NB4 (cell line): ENCODE measurements around the gene SETD6.

Experiments
- DNase-seq: peaks from one replicate; pipeline ENCODE4 v3.0.0; 2010; ENCODE audit warnings: low read depth
- H3K4me3 ChIP-seq: one replicate; pipeline ENCODE4 v1.5.1; 2011; ENCODE audit warnings: mild to moderate bottlenecking, low read depth, low read length, moderate library complexity
- MYC ChIP-seq: IDR thresholded peaks from 2 replicates; pipeline ENCODE4 v1.6.1; 2011; ENCODE audit warnings: low read depth, low read length
- POLR2A ChIP-seq: IDR thresholded peaks from 2 replicates; pipeline ENCODE4 v1.6.1; 2011; ENCODE audit warnings: mild to moderate bottlenecking; ENCODE audit not compliant: insufficient read length; ENCODE audit errors: extremely low read depth
- TF ChIP-seq, protein P1 (sequence below): IDR thresholded peaks from one replicate; pipeline ENCODE4 v1.5.1; 2012; ENCODE audit warnings: low read depth, low read length
- TF ChIP-seq, protein P2 (sequence below): IDR thresholded peaks from 2 replicates; pipeline ENCODE4 v1.6.1; 2011; ENCODE audit warnings: low read depth, low read length

Gene SETD6

DNA sequence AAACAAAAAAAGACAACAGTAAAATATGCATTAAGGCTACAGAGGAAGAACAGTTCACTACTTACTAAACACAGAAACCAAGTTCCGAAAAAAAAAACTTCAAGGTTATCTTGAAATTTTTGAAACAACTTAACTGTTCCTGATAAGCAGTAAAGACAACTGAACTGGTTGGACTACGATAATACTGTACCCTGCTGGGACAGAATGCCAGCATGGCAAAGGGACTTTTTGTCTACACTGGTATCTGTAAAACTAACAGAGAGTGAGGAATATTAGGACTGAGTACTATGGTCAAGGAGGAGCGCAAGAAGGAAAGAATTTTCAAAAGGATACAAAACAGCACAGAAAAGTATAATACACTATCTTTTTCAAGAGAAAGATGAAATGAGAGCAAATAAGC is 19.8 kb downstream of the SETD6 start:
- no peak for DNase-seq
- TF ChIP-seq, protein P1, sequence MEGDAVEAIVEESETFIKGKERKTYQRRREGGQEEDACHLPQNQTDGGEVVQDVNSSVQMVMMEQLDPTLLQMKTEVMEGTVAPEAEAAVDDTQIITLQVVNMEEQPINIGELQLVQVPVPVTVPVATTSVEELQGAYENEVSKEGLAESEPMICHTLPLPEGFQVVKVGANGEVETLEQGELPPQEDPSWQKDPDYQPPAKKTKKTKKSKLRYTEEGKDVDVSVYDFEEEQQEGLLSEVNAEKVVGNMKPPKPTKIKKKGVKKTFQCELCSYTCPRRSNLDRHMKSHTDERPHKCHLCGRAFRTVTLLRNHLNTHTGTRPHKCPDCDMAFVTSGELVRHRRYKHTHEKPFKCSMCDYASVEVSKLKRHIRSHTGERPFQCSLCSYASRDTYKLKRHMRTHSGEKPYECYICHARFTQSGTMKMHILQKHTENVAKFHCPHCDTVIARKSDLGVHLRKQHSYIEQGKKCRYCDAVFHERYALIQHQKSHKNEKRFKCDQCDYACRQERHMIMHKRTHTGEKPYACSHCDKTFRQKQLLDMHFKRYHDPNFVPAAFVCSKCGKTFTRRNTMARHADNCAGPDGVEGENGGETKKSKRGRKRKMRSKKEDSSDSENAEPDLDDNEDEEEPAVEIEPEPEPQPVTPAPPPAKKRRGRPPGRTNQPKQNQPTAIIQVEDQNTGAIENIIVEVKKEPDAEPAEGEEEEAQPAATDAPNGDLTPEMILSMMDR = no peak
- TF ChIP-seq MYC = no peak
- TF ChIP-seq POLR2A = no peak
- TF ChIP-seq, protein P2, sequence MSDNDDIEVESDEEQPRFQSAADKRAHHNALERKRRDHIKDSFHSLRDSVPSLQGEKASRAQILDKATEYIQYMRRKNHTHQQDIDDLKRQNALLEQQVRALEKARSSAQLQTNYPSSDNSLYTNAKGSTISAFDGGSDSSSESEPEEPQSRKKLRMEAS = no peak
- H3K4me3 ChIP-seq = no peak overlapping the region

DNA sequence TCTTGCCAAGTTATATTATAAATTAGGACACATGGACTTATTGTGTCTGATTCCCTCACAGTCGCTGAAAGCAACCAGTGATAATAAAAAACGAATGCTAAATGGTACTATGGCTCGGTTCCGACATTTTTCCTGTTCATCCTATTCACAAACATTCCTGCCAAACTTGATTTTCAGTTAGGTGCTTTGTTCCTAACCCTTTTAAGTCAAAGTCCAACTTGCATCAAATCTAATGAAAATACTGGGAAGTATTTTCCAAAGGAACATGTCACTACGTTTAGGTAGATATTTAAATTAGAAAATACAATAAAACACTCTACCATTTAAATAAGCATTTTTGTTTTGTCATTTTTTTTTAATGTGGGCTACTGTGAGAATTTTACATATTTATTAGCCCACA is 21.0 kb downstream of the SETD6 start:
- no peak for DNase-seq
- H3K4me3 ChIP-seq = no peak overlapping the region
- TF ChIP-seq MYC = no peak
- TF ChIP-seq, protein P2 = no peak

DNA sequence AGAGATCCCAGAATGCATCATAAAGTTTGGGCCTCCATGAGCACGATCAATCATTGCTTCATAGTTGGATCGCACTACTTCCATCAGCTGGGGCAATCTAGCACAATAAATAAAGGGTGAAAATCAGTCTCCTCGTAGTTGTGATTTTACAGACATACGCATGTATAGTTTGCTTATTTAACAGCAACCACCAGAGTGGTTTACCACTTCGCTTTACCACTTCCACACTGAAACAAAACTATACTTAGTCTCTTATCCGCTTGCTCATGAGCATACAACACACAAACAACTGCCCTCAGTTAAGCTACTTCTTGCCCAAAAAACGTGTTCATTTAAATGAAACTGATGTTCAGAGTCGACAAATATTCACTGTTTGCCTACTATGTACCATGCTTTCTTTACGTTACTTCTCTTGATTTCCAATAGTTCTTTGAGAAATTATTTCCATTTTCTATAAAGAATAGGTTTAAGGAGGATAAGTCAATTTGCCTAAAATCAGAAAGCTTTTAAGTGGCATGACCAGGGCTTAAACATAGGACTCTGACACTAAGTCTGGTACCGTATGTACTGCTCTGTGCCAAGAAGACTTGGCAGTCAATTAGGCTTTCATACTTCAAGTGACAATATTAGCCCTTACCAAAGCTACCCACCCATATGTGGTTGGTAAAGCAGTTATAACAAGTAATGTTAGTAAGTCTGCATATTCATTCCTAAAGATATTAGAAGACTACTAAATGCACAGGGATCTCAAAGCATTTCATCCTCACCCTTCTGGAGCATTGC is 22.0 kb downstream of the SETD6 start:
- DNase-seq = no peak
- TF ChIP-seq, protein P1 = no peak
- TF ChIP-seq POLR2A = no peak
- TF ChIP-seq, protein P2 = no peak
- no peak for TF ChIP-seq MYC
- no peak overlapping the region for H3K4me3 ChIP-seq

DNA sequence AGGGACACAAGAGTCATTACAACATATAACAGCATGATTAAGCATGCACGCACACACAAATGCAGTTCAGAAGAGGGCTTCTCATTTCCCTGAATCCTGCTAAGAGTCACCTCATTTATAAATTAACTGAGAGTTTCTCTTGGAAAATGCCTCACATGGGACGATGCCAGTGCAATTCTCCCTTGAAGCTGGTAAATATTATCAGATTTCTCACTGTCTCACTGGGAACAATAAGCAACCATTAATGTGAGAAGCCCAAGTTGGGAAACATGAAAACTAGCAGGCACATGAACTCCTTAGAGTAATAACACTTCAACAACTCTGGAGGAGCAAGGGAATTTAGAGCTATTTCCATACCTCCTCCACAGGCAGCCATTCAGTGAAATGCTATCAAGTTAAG is 26.4 kb downstream of the SETD6 start:
- TF ChIP-seq, protein P1 = no peak
- TF ChIP-seq MYC (no peak), POLR2A (no peak)
- TF ChIP-seq, protein P2 = no peak
- DNase-seq = no peak
- H3K4me3 ChIP-seq = no peak overlapping the region

DNA sequence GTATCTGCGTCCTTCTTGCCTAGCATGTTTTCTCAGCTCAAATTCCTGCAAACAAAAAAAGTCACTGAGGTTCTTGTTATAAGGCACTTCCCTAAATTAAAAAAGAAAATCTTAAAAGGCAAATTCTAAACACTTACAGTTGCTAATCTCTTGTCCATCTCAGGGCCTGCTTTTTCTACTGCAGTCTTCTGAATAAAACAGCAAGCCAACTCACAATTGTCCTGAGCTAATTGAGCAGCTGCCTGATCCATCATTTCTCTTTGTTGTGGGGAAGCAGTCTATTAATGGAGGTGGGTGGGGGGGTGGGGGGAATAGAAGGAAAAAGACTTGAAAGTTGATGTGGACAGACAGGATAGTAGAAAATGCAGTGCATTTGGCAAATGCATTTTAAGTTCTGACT is 27.0 kb downstream of the SETD6 start:
- TF ChIP-seq, protein P1 = no peak
- TF ChIP-seq POLR2A (no peak), MYC (no peak)
- TF ChIP-seq, protein P2 = no peak
- H3K4me3 ChIP-seq = no peak overlapping the region
- DNase-seq = no peak

DNA sequence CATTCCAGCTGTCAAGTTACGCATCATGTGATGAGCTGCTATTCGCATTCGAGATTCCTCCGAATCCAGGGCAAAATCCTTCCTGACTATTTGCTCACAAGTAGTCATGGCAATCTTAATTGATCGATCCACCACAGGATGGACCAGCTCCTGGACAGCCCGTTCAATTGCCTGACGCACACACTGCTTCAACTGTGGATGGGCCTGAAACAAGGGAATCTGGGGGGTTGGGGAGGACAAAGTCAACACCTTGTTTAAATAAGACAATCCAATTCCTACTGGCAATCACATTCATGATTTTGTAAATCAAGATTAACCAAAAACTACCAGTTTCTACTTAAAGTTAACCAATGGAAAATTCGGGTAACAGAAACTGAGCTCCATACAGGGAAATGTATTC is 28.4 kb downstream of the SETD6 start:
- TF ChIP-seq POLR2A (no peak), MYC (no peak)
- TF ChIP-seq, protein P2 = no peak
- TF ChIP-seq, protein P1 = no peak
- DNase-seq = no peak
- no peak overlapping the region for H3K4me3 ChIP-seq
